ENCODE data around the gene NEXMIF.
A peak's percentile ranks its signal among the peaks of the same experiment; 100 is the strongest.
"Not testable (repeated sequence)": the region's sequence is repeated elsewhere in the genome, so short reads cannot be mapped to it uniquely, and the experiment has no call there.

Gene NEXMIF

DNA sequence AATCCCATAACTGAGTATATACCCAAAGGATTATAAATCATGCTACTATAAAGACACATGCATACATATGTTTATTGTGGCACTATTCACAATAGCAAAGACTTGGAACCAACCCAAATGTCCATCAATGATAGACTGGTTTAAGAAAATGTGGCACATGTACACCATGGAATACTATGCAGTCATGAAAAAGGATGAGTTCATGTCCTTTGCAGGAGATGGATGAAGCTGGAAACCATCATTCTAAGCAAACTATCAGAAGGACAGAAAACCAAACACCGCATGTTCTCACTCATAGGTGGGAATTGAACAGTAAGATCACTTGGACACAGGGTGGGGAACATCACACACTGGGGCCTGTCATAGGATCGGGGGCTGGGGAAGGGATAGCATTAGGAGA lies 223.9 kb downstream of the NEXMIF start:
- H3K4me3 ChIP-seq (ENCODE audit: low read depth, low read length); H3K9me3 ChIP-seq (ENCODE audit: control insufficient read depth, insufficient read depth, low read depth, low read length); POLR2A ChIA-PET; H3K36me3 ChIP-seq (ENCODE audit: control insufficient read depth in 2 of 2, insufficient read depth in 1 of 2, low read length in 2 of 2); H3K27ac ChIP-seq (ENCODE audit: extremely low read depth, low read depth, low read length); CTCF ChIA-PET; H3K4me1 ChIP-seq (ENCODE audit: control insufficient read depth, insufficient read depth, low read length): not testable (repeated sequence)
- TF ChIP-seq ZNF146 (tag by site-specific recombination; IDR thresholded peaks at IDR 0.05): peak; percentile 95
- peak; percentile 81; the same call in 1 of the 2 replicates for TF ChIP-seq ZNF280D (tag by site-specific recombination; IDR thresholded peaks at IDR 0.05)

- no peak overlapping the region for H3K4me3 ChIP-seq (ENCODE audit: low read depth, low read length)
- no peaks in the 10 kb centered on the region for H3K4me1 ChIP-seq (ENCODE audit: control insufficient read depth, insufficient read depth, low read length)
- no peak for TF ChIP-seq ELK4 (IDR thresholded peaks at IDR 0.05; ENCODE audit: borderline replicate concordance, low read depth, low read length)
- no peak for TF ChIP-seq ZNF843 (tag by site-specific recombination; IDR thresholded peaks at IDR 0.05)
- TF ChIP-seq ZNF830 (tag by site-specific recombination; IDR thresholded peaks at IDR 0.05; ENCODE audit: low read depth): no peak
- H3K36me3 ChIP-seq (ENCODE audit: control insufficient read depth in 2 of 2, insufficient read depth in 1 of 2, low read length in 2 of 2): no peaks in the 10 kb centered on the region
- CTCF ChIA-PET: no interaction called here
- POLR2A ChIA-PET: no interaction called here
- peaks cover 5% of the 10 kb centered on the region for H3K9me3 ChIP-seq (ENCODE audit: control insufficient read depth, insufficient read depth, low read depth, low read length)
- H3K27ac ChIP-seq (ENCODE audit: extremely low read depth, low read depth, low read length): no peak overlapping the region
These were observed 240.8 kb downstream of the NEXMIF start for GRCh38 chrX:74684466-74684865.
